Adipose tissue (tissue), 3 donors: ENCODE data around the gene PIEZO1. TPM values are rescaled to one million over a fixed set of nuclear protein-coding genes. Genes with fewer than 3 reads are reported as not detected.

Experiments used
- H3K27ac ChIP-seq: one replicate; pipeline ENCODE4 v1.5.1; 2013; ENCODE audit warnings: low read depth, low read length
- WGBS, 3 donors: extraction: QIAGEN DNeasy Blood & Tissue Kit; methylation state at CpG; one replicate each; pipeline ENCODE4 v1.1.7; 2013; 5-methylcytosine and 5-hydroxymethylcytosine counted together
- polyA plus RNA-seq, 3 donors: library from polyadenylated mRNA; stranded (reverse); fragments of 200-250 nt; gene quantifications; one replicate each; pipeline ENCODE4 v1.2.3, GENCODE V29; 2013
- donor health status: healthy with polysubstance abuse.
- donor health status: Bipolar disorder and iron deficiency.
- donor health status: healthy.

PIEZO1 gene
- polyA plus RNA-seq, 3 donors, result 61.0 to 436 (median 237) TPM

- H3K27ac ChIP-seq, result no peak overlapping the region
- 86 to 94% (median 91%) methylated on average over 22 to 23 of the region's 23 CpGs for WGBS, 3 donors
These were observed 50.7 kb downstream of the PIEZO1 start for GRCh38 chr16:88734361-88734728.

- H3K27ac ChIP-seq, result no peak overlapping the region
- 81 to 92% (median 91%) methylated on average over 25 to 27 of the region's 27 CpGs for WGBS, 3 donors
These were observed 51.2 kb downstream of the PIEZO1 start for GRCh38 chr16:88733630-88734360.

DNA sequence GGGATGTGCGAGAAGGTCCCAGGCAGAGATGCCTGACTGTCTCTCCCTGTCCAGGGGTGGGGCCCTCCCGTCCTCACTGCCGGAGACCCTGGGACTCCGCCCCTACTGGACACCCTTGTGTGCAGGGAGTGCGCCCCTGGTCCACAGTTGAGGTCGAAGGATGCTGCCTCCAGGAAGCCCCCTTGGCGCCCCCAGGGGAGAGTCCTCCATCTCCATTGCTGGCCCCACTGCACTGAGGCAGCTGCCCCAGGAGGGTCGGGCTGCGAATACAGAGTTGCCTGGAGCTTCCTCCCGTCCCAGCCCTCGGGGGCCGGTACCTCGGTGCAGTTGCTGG is 52.1 kb downstream of the PIEZO1 start:
- 83 to 92% (median 89%) methylated on average over 12 to 13 of the region's 13 CpGs for WGBS, 3 donors
- H3K27ac ChIP-seq, result no peak overlapping the region

GRCh38 chr16:88732172-88732960 is 52.7 kb downstream of the PIEZO1 start:
- 74 to 81% (median 75%) methylated on average over 28 to 30 of the region's 30 CpGs for WGBS, 3 donors
- no peak overlapping the region for H3K27ac ChIP-seq

GRCh38 chr16:88731699-88732098 is 53.3 kb downstream of the PIEZO1 start:
- no peak overlapping the region for H3K27ac ChIP-seq
- WGBS, 3 donors, result 74 to 79% (median 79%) methylated on average over 7 to 15 of the region's 15 CpGs

DNA sequence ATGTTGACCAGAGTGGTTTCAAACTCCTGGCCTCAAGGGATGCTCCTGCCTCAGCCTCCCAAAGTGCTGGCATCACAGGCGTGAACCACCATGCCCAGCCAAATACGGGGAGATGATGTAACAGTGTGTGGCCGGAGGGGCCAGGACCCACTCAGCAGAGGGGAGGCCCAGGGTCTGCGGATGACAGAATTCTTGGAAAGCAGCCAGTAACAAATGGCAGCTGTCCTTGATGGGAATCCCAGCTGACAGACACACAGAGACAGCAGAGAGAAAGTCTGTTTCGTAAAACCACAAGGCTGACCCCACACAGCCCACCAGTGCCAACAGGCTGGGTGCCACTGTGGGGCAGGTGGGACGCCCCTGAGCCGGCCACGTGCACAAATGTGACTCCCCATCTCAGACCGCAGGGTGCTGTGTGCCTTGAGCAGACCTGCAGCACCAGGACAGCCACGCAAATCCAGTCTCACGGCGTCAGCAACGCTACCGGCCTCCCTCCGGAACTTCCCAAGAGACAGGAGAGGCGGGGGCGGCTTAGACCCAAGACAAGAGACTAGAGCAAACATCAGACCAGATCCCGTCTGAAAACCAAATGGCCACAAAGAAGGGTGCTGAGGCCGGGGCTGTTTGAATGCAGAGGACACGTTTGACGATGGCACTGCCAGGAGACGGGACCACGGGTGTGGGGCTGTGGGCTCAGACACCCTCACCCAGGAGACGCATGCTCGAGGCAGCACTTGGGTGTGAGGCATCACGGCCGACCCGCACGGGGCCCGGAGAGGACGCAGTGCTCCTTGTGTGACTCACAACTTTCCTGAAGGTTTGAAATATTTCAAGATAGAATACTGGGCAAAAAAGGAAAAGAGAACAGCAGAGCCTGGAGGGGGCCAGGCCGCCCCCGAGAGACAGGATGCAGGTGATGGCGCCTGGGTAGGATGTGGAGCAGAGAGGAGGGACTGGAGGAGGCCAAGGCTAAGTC is 54.1 kb downstream of the PIEZO1 start:
- WGBS, 3 donors, result 76 to 84% (median 84%) methylated on average over 34 of the region's 34 CpGs
- H3K27ac ChIP-seq, result no peak overlapping the region

DNA sequence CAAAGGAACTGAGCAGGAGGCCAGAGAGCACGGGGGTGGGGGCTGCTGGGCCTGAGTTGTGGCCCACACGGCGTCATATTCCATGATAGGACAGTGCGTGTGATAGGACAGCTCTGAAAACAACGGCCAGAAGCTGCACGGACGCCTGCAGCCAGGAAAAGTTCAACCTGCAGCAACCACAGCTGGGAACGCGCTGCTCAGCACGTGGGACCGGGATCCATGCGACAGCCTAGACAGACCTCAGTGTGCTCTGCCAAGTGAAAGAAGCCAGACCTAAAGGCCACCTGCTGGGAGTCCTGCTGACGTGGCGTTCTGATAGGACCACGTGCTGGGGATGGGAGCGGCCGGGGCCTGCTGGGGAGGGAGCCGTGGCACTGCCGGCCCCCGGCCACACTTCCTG is 57.1 kb downstream of the PIEZO1 start:
- no peak overlapping the region for H3K27ac ChIP-seq
- 63 to 85% (median 80%) methylated on average over 20 of the region's 20 CpGs for WGBS, 3 donors

GRCh38 chr16:88726981-88727380 is 58.0 kb downstream of the PIEZO1 start:
- WGBS, 3 donors, result 91 to 97% (median 96%) methylated on average over 16 to 28 of the region's 28 CpGs

GRCh38 chr16:88726408-88726749 is 58.6 kb downstream of the PIEZO1 start:
- WGBS, 3 donors, result 84 to 88% (median 87%) methylated on average over 17 of the region's 17 CpGs
- H3K27ac ChIP-seq, result no peak overlapping the region

More at GRCh38 chr16:88726981-88727380, 58.0 kb downstream of the PIEZO1 start:
- H3K27ac ChIP-seq, result no peak overlapping the region

- WGBS, 3 donors, result 82 to 86% (median 85%) methylated on average over 28 to 32 of the region's 32 CpGs
- H3K27ac ChIP-seq, result no peak overlapping the region
These were observed 59.2 kb downstream of the PIEZO1 start for GRCh38 chr16:88725609-88726407.

- no peak overlapping the region for H3K27ac ChIP-seq
- WGBS, 3 donors, result 83 to 90% (median 88%) methylated on average over 26 to 31 of the region's 31 CpGs
These were observed 60.0 kb downstream of the PIEZO1 start for GRCh38 chr16:88724855-88725555.

DNA sequence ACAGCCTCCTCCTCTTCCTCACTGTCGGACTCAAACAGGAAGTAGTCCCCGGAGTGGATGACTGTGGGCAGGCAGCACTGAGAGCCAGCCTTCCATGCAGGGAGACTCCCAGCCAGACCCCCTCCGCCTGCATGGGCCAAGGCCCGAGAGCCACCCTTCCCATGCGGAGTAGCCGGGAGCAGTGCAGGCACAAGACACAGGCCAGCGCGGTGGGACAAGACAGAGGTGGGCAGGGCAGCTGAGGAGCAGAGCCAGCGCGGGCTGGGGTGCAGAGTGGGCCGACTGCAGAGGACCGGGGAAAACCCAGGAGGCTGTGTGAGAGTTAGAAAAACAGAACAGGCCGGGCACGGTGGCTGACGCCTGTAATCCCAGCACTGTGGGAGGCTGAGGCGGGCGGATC is 61.1 kb downstream of the PIEZO1 start:
- 91 to 95% (median 92%) methylated on average over 15 to 17 of the region's 17 CpGs for WGBS, 3 donors

GRCh38 chr16:88723507-88723887 is 61.5 kb downstream of the PIEZO1 start:
- 83 to 88% (median 86%) methylated on average over 8 of the region's 8 CpGs for WGBS, 3 donors
- no peak overlapping the region for H3K27ac ChIP-seq

More for the DNA sequence above, 61.1 kb downstream of the PIEZO1 start:
- no peak overlapping the region for H3K27ac ChIP-seq

DNA sequence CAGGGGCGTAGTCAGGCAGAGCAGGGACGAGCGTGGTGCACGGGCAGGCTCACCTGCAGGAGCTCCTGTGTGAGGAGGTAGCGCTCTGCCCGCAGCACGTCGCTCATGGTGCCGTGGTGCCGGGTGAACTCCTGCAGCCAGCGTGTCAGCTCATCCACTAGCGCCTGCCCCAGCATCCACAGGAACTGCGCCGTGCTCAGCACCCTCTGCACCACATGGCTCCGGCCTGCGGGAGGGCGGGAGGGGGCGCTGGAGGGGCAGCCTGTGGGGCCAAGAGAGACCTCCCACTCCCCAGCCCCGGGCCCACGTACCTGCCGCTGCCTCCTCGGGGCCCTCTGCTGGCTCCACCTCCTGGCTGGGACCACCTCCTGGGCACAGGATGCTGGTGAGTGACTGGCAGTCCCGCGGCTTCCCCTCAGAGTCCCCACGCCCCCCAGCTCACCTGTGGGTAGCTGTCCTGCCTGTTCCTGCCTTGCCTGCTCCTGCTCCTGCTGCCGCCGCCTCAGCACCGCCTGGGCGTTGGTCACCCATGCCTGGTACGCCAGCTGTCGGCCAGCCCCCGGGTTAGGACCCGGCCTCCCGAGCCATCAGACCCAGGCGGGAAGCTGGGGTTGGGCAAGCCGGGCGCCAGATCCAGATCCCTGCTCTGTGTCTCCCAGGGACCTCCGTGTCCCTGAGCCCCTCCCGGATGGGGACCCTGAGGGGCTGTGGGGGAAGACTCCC is 62.1 kb downstream of the PIEZO1 start:
- H3K27ac ChIP-seq, result no peak overlapping the region
- WGBS, 3 donors, result 90 to 96% (median 95%) methylated on average over 36 to 39 of the region's 39 CpGs

GRCh38 chr16:88721815-88722755 is 62.9 kb downstream of the PIEZO1 start:
- 95 to 98% (median 97%) methylated on average over 49 to 61 of the region's 61 CpGs for WGBS, 3 donors

DNA sequence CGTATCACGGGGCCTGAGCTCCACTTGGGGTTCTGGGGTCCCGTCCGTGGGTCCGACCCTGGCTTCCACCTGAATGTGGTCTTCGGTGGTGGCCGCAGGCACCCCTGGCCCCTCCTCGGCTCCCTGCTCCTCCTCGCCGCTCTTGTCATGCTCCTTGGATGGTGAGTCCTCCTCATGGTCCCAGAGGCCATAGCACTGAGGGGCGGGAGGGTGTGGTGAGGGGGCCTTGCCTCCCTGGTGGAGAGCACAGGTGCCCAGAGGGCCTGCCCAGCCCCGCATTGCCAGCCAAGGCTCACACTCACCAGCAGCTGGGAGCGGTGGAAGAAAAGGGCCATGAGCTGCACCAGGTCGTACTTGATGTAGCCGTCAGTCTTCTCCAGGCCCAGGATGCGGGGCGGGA is 63.8 kb downstream of the PIEZO1 start:
- 93 to 95% (median 94%) methylated on average over 17 of the region's 17 CpGs for WGBS, 3 donors
- no peak overlapping the region for H3K27ac ChIP-seq

More at GRCh38 chr16:88721815-88722755, 62.9 kb downstream of the PIEZO1 start:
- H3K27ac ChIP-seq, result no peak overlapping the region
